Sigmoid colon (tissue), 7 donors: ENCODE measurements around the gene DLAT. TPM values are rescaled to one million over a fixed set of nuclear protein-coding genes. Genes with fewer than 3 reads are reported as not detected.
A peak's percentile ranks its signal among the peaks of the same experiment; 100 is the strongest.
"Not testable (repeated sequence)": the region's sequence is repeated elsewhere in the genome, so short reads cannot be mapped to it uniquely, and the experiment has no call there.

Experiments
- DNase-seq: peaks from one replicate; pipeline ENCODE4 v3.0.0-alpha.2; 2019
- H3K27ac ChIP-seq, 4 donors: fragments of 200-600 bp; sonication (generic); one replicate each; pipeline ENCODE4 v1.5.1; 2016 to 2019; ENCODE audit warnings: mild to moderate bottlenecking in 1 of 4
- H3K27me3 ChIP-seq, 3 donors: fragments of 200-600 bp; sonication (generic); one replicate each; pipeline ENCODE4 v1.5.1; 2019; ENCODE audit warnings: mild to moderate bottlenecking in 1 of 3
- H3K36me3 ChIP-seq, 4 donors: fragments of 200-600 bp; sonication (generic); one replicate each; pipeline ENCODE4 v1.5.1; 2016 to 2019
- H3K4me1 ChIP-seq, 4 donors: fragments of 200-600 bp; sonication (generic); one replicate each; pipeline ENCODE4 v1.5.1; 2017 to 2019
- H3K4me3 ChIP-seq, 4 donors: fragments of 200-600 bp; sonication (generic); one replicate each; pipeline ENCODE4 v1.5.1; 2017 to 2019; ENCODE audit warnings: mild to moderate bottlenecking in 2 of 4, moderate library complexity in 1 of 4
- H3K9me3 ChIP-seq, 4 donors: fragments of 200-600 bp in 3 of 4; sonication (generic) in 3 of 4; one replicate each; pipeline versions ENCODE4 v1.5.1 to v1.6.1; 2013 to 2019
- EP300 ChIP-seq, 4 donors: sonication (generic); formaldehyde crosslinking; IDR thresholded peaks; one replicate each; pipeline ENCODE4 v1.6.1; 2017; ENCODE audit warnings: antibody characterized with exemption in 4 of 4
- POLR2A ChIP-seq, 2 donors: fragments of 450-650 bp; IDR thresholded peaks; one replicate each; pipeline ENCODE4 v1.6.1; 2016; ENCODE audit warnings: antibody characterized with exemption in 2 of 2, mild to moderate bottlenecking in 2 of 2, moderate library complexity in 2 of 2
- POLR2AphosphoS5 ChIP-seq, 4 donors: sonication (generic); formaldehyde crosslinking; IDR thresholded peaks; one replicate each; pipeline ENCODE4 v1.6.1; 2017; ENCODE audit warnings: antibody characterized with exemption in 4 of 4
- WGBS, 2 donors: extraction: QIAGEN DNeasy Blood & Tissue Kit; methylation state at CpG; one replicate each; pipeline ENCODE4 v1.1.7; 2013; 5-methylcytosine and 5-hydroxymethylcytosine counted together
- intact Hi-C: fragments of 100-400 bp; cut with DNase I; formaldehyde crosslinking; loops from one replicate; pipeline ENCODE4 v1.15.1; 2023
- polyA plus RNA-seq, 3 donors: library from polyadenylated mRNA; stranded (reverse); fragments of 200-250 nt; gene quantifications; one replicate each; pipeline ENCODE4 v1.2.3, GENCODE V29; 2013
- total RNA-seq, 4 donors: library from RNA; depleted of rRNA; stranded (reverse); fragments of >200 nt; gene quantifications; one replicate each; pipeline ENCODE4 v1.1.0, GENCODE V29; 2016
- TF ChIP-seq, protein P1 (sequence below), 4 experiments: fragments of 450-650 bp in 3 of 4; fragments of 200-600 bp in 1 of 4; IDR thresholded peaks; one replicate each; pipeline ENCODE4 v1.5.1; 2016 to 2019; ENCODE audit warnings: antibody characterized with exemption in 4 of 4, mild to moderate bottlenecking in 3 of 4, moderate library complexity in 2 of 4
- donor health status: healthy with polysubstance abuse.
- donor health status: Bipolar disorder and iron deficiency.
- donor health status: healthy.

The DLAT gene
- total and polyA plus RNA-seq, 7 donors = 23.2 to 49.0 (median 27.3) TPM

DNA sequence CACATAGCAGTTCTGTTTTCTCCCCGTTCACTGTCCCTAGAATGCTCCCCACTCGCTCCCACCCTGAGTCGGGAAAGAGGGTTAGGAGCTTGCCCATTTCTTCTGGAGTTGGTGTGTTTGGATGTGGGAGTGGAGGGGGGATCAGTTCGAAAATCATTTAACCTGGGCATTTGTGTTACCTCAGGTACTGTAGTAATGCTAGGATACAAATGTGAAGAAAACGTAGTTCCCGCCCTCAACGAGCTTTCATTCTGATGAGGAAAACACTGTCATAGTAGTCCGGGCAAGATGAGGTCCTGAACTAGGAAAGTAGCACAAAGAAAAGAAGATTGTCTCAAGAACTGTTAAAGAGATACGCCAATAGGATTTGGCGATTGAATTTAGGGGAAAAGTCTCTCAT, 62.0 kb downstream of the DLAT start:
- H3K4me3 ChIP-seq = peak overlapping the region; percentile 74 to 81 (median 75)
- TF ChIP-seq POLR2AphosphoS5 (IDR thresholded peaks at IDR 0.05) = no peak
- no peak for TF ChIP-seq POLR2A (IDR thresholded peaks at IDR 0.05)
- TF ChIP-seq, protein P1, sequence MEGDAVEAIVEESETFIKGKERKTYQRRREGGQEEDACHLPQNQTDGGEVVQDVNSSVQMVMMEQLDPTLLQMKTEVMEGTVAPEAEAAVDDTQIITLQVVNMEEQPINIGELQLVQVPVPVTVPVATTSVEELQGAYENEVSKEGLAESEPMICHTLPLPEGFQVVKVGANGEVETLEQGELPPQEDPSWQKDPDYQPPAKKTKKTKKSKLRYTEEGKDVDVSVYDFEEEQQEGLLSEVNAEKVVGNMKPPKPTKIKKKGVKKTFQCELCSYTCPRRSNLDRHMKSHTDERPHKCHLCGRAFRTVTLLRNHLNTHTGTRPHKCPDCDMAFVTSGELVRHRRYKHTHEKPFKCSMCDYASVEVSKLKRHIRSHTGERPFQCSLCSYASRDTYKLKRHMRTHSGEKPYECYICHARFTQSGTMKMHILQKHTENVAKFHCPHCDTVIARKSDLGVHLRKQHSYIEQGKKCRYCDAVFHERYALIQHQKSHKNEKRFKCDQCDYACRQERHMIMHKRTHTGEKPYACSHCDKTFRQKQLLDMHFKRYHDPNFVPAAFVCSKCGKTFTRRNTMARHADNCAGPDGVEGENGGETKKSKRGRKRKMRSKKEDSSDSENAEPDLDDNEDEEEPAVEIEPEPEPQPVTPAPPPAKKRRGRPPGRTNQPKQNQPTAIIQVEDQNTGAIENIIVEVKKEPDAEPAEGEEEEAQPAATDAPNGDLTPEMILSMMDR (IDR thresholded peaks at IDR 0.05) = no peak
- no peak for TF ChIP-seq EP300 (IDR thresholded peaks at IDR 0.05)
- H3K36me3 ChIP-seq = peaks cover 15 to 76% (median 51%) of the 10 kb centered on the region in 4 donors
- DNase-seq = no peak
- peaks cover 0 to 38% (median 33%) of the 10 kb centered on the region in 4 donors for H3K4me1 ChIP-seq
- H3K27ac ChIP-seq = peak overlapping the region; percentile 81 to 86 (median 82)
- no peaks in the 10 kb centered on the region for H3K9me3 ChIP-seq
- WGBS, 2 donors = 18% methylated on average over 10 of the region's 10 CpGs
- H3K27me3 ChIP-seq = no peaks in the 10 kb centered on the region
- intact Hi-C loops = loop anchor here (5.0 kb wide), 1 partner anchor 210 kb away; the partner anchor contains the start of genes CFAP68 and FDXACB1

DNA sequence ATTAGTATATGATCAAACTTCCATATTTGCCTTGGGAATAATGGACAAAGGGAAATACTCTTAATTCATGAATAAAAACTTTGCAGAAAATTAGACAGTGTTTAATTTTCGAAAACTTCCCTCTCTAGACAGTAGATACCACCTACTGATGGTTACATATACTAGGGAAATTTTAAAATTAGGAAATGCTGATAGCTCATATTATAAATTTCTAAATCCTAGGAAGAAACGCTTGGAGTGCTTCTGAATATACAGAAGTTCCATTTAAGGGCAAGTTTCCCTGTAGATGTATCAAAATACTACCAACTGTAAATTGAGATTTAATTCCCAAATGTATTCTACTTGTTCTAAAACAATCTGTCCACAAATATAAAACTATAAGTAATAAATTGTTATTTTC, 70.1 kb downstream of the DLAT start:
- intact Hi-C loops, H3K4me1 ChIP-seq, DNase-seq, H3K9me3 ChIP-seq, H3K4me3 ChIP-seq, H3K27me3 ChIP-seq, H3K27ac ChIP-seq: not testable (repeated sequence)
- 97 to 98% methylated on average over 2 of the region's 2 CpGs for WGBS, 2 donors
- H3K36me3 ChIP-seq = peaks cover 19 to 79% (median 33%) of the 10 kb centered on the region in 4 donors

GRCh38 chr11:112096194-112096593, 71.0 kb downstream of the DLAT start:
- no peaks in the 10 kb centered on the region for H3K4me1 ChIP-seq
- no peak for TF ChIP-seq POLR2A (IDR thresholded peaks at IDR 0.05)
- TF ChIP-seq, protein P1 (IDR thresholded peaks at IDR 0.05) = no peak
- TF ChIP-seq POLR2AphosphoS5 (IDR thresholded peaks at IDR 0.05) = no peak
- TF ChIP-seq EP300 (IDR thresholded peaks at IDR 0.05) = no peak
- H3K4me3 ChIP-seq = no peak overlapping the region
- intact Hi-C loops = no loop called here
- H3K27ac ChIP-seq = no peak overlapping the region
- H3K9me3 ChIP-seq = no peaks in the 10 kb centered on the region
- H3K27me3 ChIP-seq = no peaks in the 10 kb centered on the region
- no peak for DNase-seq
- H3K36me3 ChIP-seq = peaks cover 11 to 70% (median 27%) of the 10 kb centered on the region in 4 donors

DNA sequence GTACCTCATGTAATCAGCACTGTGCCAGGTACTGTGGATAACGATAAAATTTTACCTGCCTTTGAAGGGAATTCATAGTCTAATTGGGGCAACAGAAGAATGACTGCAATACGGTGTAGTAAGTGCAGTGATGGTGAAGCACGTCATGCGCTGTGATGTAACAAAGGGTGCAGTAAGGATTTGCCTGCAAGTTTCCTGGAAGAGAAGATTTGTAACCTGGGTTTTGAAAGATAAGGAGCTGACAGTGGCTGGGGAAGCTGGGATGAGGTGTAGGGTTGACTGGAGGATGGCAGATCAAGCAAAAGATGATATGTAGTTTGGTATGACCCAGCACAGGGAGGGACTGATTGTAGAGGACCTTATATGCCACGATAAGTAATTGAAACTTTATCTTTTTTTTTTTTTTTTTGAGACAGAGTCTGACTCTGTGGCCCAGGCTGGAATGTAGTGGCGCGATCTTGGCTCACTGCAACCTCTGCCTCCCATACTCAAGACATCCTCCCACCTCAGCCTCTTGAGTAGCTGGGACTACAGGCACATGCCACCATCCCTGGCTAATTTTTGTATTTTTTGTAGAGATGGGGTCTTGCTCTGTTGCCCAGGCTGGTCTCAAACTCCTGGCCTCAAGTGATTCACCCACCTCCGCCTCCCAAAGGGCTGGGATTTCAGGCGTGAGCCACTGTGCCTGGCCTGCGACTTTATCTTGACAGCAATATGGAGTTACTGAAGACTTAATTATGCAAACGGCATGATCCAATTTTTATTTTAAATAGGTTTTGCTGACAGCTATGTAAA, 72.7 kb downstream of the DLAT start:
- intact Hi-C loops = no loop called here
- H3K4me3 ChIP-seq = no peak overlapping the region
- H3K27me3 ChIP-seq = no peaks in the 10 kb centered on the region
- no peak for DNase-seq
- TF ChIP-seq EP300 (IDR thresholded peaks at IDR 0.05) = no peak
- TF ChIP-seq POLR2AphosphoS5 (IDR thresholded peaks at IDR 0.05) = no peak
- TF ChIP-seq, protein P1 (IDR thresholded peaks at IDR 0.05) = no peak
- TF ChIP-seq POLR2A (IDR thresholded peaks at IDR 0.05) = no peak
- peaks cover 0 to 53% (median 13%) of the 10 kb centered on the region in 4 donors for H3K36me3 ChIP-seq
- H3K9me3 ChIP-seq = no peaks in the 10 kb centered on the region
- no peaks in the 10 kb centered on the region for H3K4me1 ChIP-seq
- WGBS, 2 donors = 93 to 96% methylated on average over 11 of the region's 11 CpGs
- no peak overlapping the region for H3K27ac ChIP-seq

GRCh38 chr11:112100462-112100861, 75.3 kb downstream of the DLAT start:
- TF ChIP-seq, protein P1 (IDR thresholded peaks at IDR 0.05) = no peak
- TF ChIP-seq EP300 (IDR thresholded peaks at IDR 0.05) (no peak), POLR2A (IDR thresholded peaks at IDR 0.05) (no peak), POLR2AphosphoS5 (IDR thresholded peaks at IDR 0.05) (no peak)
- intact Hi-C loops = no loop called here
- no peak overlapping the region for H3K27ac ChIP-seq
- H3K36me3 ChIP-seq = peaks cover 0 to 28% (median 3%) of the 10 kb centered on the region in 4 donors
- H3K27me3 ChIP-seq = no peaks in the 10 kb centered on the region
- H3K4me3 ChIP-seq = no peak overlapping the region
- WGBS, 2 donors = 71 to 77% methylated on average over 2 of the region's 2 CpGs
- no peaks in the 10 kb centered on the region for H3K9me3 ChIP-seq
- no peaks in the 10 kb centered on the region for H3K4me1 ChIP-seq
- no peak for DNase-seq
